ENCODE measurements around the gene HACD2. TPM values are rescaled to one million over a fixed set of nuclear protein-coding genes. Genes with fewer than 3 reads are reported as not detected.

The HACD2 gene
- total RNA-seq, 2 experiments from 2014 or later, result 17.8 to 24.9 TPM

DNA sequence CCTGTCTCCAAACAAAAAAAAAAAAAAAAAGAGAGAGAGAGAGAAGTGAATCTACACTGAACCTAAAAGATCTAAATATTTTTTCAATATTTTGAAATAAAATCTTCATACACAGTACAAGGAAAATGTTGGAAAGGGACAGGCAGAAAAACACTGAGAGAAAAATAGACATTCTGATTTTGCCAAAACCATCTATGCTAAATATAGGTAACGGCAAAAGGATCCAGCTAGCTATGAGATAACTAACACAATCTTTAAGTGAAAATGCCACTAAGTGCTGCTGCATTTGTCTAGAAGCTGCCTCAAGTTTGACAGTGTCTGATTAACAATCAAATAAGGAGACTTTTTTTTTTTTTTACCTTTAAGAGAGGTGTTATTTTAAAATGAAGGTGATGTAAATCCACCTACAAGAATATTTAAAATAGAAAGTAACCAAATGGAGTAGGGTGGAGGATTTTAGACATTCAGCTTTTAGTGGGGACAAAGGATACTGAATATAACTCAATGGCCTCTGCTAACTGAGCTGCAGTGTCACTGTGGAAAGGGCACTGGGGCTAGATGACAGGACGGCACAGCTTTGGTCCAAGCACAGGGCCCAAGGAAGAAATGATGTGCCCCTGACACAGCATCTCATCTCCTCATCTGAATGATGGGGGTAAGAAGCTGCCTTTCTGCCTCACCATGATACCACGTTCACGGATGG is 62.4 kb downstream of the HACD2 start:
- Mint-ChIP-seq H3K4me1 (peaks cover 43% of the 10 kb centered on the region), H3K27ac (no peak overlapping the region), H3K36me3 (peaks cover 13% of the 10 kb centered on the region), H3K9me3 (ENCODE audit: low read depth) (no peaks in the 10 kb centered on the region), H3K4me3 (no peak overlapping the region), H3K27me3 (no peaks in the 10 kb centered on the region)
- CTCF ChIA-PET, result interaction anchor here (1.3 to 1.5 kb wide), 2 partner anchors 17 to 36 kb away, joined by 3 to 4 read pairs; no protein-coding TSS in a partner anchor
- no peak for DNase-seq
- ATAC-seq, result no peak

DNA sequence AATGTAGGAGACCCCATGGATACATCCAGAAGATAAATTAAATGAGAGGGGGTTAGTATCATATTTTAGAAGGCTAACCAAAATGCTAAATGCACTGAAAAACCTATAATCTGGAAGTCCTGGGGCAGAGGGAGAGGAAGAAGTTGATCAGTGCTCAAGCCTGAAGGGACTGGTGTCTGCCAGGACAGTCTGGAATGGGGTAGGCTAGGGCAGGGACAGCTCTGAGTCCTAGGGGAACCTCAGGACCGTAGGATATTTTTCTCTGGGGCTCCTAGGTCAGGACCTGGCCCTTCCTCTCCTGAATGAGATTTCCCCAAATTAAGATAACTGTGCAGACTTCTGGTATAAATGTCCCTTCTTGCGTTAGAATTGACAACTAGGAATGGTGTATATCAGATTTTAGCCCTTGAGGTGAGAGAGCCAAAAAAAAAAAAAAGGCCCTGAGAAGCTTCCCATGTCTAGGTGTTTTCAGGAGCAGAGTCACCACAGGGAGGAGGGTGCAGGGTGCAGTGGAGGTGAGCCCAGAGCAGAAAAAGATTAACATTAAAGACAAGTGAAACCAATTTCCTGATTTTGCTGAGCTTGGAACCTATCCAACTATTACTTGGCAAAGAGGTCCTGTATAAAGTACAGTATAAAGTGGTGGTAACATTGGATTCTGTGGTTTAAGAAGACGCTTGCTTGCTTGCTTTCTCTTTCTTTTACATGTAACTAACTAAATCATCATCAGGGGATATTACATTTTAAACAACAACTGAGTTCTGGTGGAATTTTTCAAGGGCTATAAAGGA is 63.5 kb downstream of the HACD2 start:
- CTCF ChIA-PET, result no interaction called here
- Mint-ChIP-seq H3K36me3 (peaks cover 9% of the 10 kb centered on the region), H3K27ac (no peak overlapping the region), H3K4me1 (peaks cover 36% of the 10 kb centered on the region), H3K9me3 (ENCODE audit: low read depth) (no peaks in the 10 kb centered on the region), H3K4me3 (no peak overlapping the region), H3K27me3 (no peaks in the 10 kb centered on the region)
- no peak for ATAC-seq
- DNase-seq, result no peak

GRCh38 chr3:123520656-123521055 is 64.2 kb downstream of the HACD2 start:
- no peak overlapping the region for H3K4me3 Mint-ChIP-seq
- DNase-seq, result no peak
- no peak for ATAC-seq
- no peak overlapping the region for H3K27ac Mint-ChIP-seq
- peaks cover 34% of the 10 kb centered on the region for H3K4me1 Mint-ChIP-seq
- no peaks in the 10 kb centered on the region for H3K27me3 Mint-ChIP-seq
- peaks cover 7% of the 10 kb centered on the region for H3K36me3 Mint-ChIP-seq
- CTCF ChIA-PET, result interaction anchor here (1.4 kb wide), 1 partner anchor 8 kb away, joined by 3 read pairs; no protein-coding TSS in a partner anchor
- no peaks in the 10 kb centered on the region for H3K9me3 Mint-ChIP-seq (ENCODE audit: low read depth)

GRCh38 chr3:123518892-123519485 is 65.9 kb downstream of the HACD2 start:
- DNase-seq (no peak), ATAC-seq (no peak)
- Mint-ChIP-seq H3K27ac (no peak overlapping the region), H3K9me3 (ENCODE audit: low read depth) (no peaks in the 10 kb centered on the region), H3K4me3 (no peak overlapping the region), H3K27me3 (no peaks in the 10 kb centered on the region), H3K36me3 (peaks cover 3% of the 10 kb centered on the region), H3K4me1 (peaks cover 22% of the 10 kb centered on the region)
- CTCF ChIA-PET, result no interaction called here

GRCh38 chr3:123511726-123512125 is 73.1 kb downstream of the HACD2 start:
- Mint-ChIP-seq H3K27me3 (no peaks in the 10 kb centered on the region), H3K4me3 (no peak overlapping the region), H3K27ac (no peak overlapping the region), H3K4me1 (no peaks in the 10 kb centered on the region), H3K36me3 (peaks cover 5% of the 10 kb centered on the region), H3K9me3 (ENCODE audit: low read depth) (no peaks in the 10 kb centered on the region)
- ATAC-seq, result no peak
- DNase-seq, result no peak
- CTCF ChIA-PET, result no interaction called here

- H3K4me1 Mint-ChIP-seq, result no peaks in the 10 kb centered on the region
- ATAC-seq, result no peak
- CTCF ChIA-PET, result no interaction called here
Measured at GRCh38 chr3:123511084-123511483, 73.8 kb downstream of the HACD2 start.

DNA sequence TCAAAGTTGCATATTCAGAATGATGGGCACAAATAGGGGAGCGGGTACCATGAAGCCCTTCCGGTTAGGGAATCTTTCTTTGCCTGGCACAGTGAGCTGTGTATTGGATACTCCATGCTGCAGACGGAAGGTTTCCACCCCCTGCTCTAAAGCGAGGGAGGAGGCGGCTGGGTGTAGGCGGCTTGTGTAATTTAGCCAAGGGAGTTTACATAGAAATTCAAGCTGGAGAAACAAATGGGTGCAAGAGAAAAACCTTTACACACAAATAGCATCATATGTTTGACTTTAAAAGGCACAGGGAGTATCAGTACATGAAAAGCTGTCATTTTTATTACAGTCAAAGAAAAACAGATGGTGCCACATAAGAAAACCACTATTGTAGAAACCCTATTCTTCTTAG is 76.7 kb downstream of the HACD2 start:
- no peak overlapping the region for H3K4me3 Mint-ChIP-seq
- H3K27ac Mint-ChIP-seq, result no peak overlapping the region
- DNase-seq (no peak), ATAC-seq (no peak)
- peaks cover 5% of the 10 kb centered on the region for H3K36me3 Mint-ChIP-seq
- H3K27me3 Mint-ChIP-seq, result no peaks in the 10 kb centered on the region
- H3K4me1 Mint-ChIP-seq, result no peaks in the 10 kb centered on the region
- CTCF ChIA-PET, result no interaction called here
- no peaks in the 10 kb centered on the region for H3K9me3 Mint-ChIP-seq (ENCODE audit: low read depth)

More at GRCh38 chr3:123511084-123511483, 73.8 kb downstream of the HACD2 start:
- Mint-ChIP-seq H3K27ac (no peak overlapping the region), H3K9me3 (ENCODE audit: low read depth) (no peaks in the 10 kb centered on the region), H3K4me3 (no peak overlapping the region), H3K27me3 (no peaks in the 10 kb centered on the region), H3K36me3 (peaks cover 5% of the 10 kb centered on the region)
- DNase-seq, result no peak

DNA sequence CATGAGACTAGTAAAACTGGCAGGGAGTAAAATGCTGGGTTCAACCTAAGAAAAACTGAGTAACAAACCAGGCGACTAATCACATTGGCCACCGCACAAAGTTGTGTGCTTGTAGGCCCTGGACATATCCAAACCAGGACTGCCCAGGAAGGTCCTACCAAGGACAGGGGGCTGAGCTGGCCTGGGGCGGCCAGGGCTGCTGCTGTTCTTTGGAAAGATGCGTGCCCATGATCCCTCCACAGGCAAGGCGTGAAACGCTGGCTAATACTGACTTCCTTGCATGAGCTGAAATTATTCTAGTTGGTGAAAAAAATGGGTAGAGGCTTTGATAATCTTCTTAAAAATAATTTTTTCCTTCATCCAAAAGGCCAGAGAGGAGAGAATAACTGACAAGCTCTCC is 79.0 kb downstream of the HACD2 start:
- no peak for DNase-seq
- H3K4me1 Mint-ChIP-seq, result no peaks in the 10 kb centered on the region
- no peaks in the 10 kb centered on the region for H3K9me3 Mint-ChIP-seq (ENCODE audit: low read depth)
- H3K4me3 Mint-ChIP-seq, result no peak overlapping the region
- ATAC-seq, result no peak
- CTCF ChIA-PET, result interaction anchor here (1.6 kb wide), 1 partner anchor 8 kb away, joined by 4 read pairs; no protein-coding TSS in a partner anchor
- no peaks in the 10 kb centered on the region for H3K36me3 Mint-ChIP-seq
- no peaks in the 10 kb centered on the region for H3K27me3 Mint-ChIP-seq
- no peak overlapping the region for H3K27ac Mint-ChIP-seq

DNA sequence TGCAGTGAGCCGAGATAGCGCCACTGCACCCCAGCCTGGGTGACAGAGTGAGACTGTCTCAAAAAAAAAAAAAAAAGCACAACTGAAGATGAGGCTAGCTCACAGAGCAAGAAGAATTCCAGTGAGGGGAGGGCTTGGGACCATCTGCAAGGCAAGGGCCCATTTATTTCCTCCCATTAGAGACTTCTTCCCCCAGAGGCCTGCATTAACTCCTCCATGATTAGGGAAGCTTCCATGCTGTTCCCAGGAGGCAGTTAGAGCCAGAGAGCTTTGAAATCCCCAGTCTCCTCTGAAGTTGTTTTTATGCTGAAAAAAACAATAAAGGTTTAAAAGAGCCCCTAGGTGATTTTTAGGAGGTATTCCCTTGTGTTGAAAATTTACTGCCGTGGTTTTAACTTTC is 81.7 kb downstream of the HACD2 start:
- DNase-seq (no peak), ATAC-seq (no peak)
- no peaks in the 10 kb centered on the region for H3K4me1 Mint-ChIP-seq
- no peak overlapping the region for H3K4me3 Mint-ChIP-seq
- CTCF ChIA-PET, result interaction anchor here (0.7 kb wide), 1 partner anchor 227 kb away, joined by 4 read pairs; no protein-coding TSS in a partner anchor
- H3K36me3 Mint-ChIP-seq, result peaks cover 4% of the 10 kb centered on the region
- H3K27ac Mint-ChIP-seq, result no peak overlapping the region
- H3K27me3 Mint-ChIP-seq, result no peaks in the 10 kb centered on the region
- H3K9me3 Mint-ChIP-seq (ENCODE audit: low read depth), result no peaks in the 10 kb centered on the region

GRCh38 chr3:123499322-123499721 is 85.5 kb downstream of the HACD2 start:
- Mint-ChIP-seq H3K27ac (no peak overlapping the region), H3K27me3 (no peaks in the 10 kb centered on the region), H3K4me3 (no peak overlapping the region), H3K36me3 (peaks cover 7% of the 10 kb centered on the region), H3K4me1 (no peaks in the 10 kb centered on the region), H3K9me3 (ENCODE audit: low read depth) (no peaks in the 10 kb centered on the region)
- no peak for ATAC-seq
- CTCF ChIA-PET, result interaction anchor here (0.8 kb wide), 1 partner anchor 10 kb away, joined by 3 read pairs; no protein-coding TSS in a partner anchor
- DNase-seq, result no peak

GRCh38 chr3:123498761-123499160 is 86.1 kb downstream of the HACD2 start:
- Mint-ChIP-seq H3K27ac (no peak overlapping the region), H3K9me3 (ENCODE audit: low read depth) (no peaks in the 10 kb centered on the region), H3K4me1 (no peaks in the 10 kb centered on the region), H3K27me3 (no peaks in the 10 kb centered on the region), H3K36me3 (peaks cover 7% of the 10 kb centered on the region), H3K4me3 (no peak overlapping the region)
- CTCF ChIA-PET, result interaction anchor here (0.8 to 1.1 kb wide), 2 partner anchors 8 to 9 kb away, joined by 3 to 4 read pairs; no protein-coding TSS in a partner anchor
- ATAC-seq, result no peak
- DNase-seq, result no peak

GRCh38 chr3:123493912-123494311 is 90.9 kb downstream of the HACD2 start:
- CTCF ChIA-PET, result interaction anchor here (1.5 to 1.7 kb wide), 2 partner anchors 65 to 165 kb away, joined by 4 to 5 read pairs; no protein-coding TSS in a partner anchor
- H3K4me3 Mint-ChIP-seq, result no peak overlapping the region
- H3K27ac Mint-ChIP-seq, result no peak overlapping the region
- H3K9me3 Mint-ChIP-seq (ENCODE audit: low read depth), result no peaks in the 10 kb centered on the region
- no peak for ATAC-seq
- DNase-seq, result no peak
- no peaks in the 10 kb centered on the region for H3K27me3 Mint-ChIP-seq
- peaks cover 3% of the 10 kb centered on the region for H3K4me1 Mint-ChIP-seq
- peaks cover 4% of the 10 kb centered on the region for H3K36me3 Mint-ChIP-seq

GRCh38 chr3:123491966-123492587 is 92.8 kb downstream of the HACD2 start:
- DNase-seq (no peak), ATAC-seq (no peak)
- Mint-ChIP-seq H3K36me3 (peaks cover 4% of the 10 kb centered on the region), H3K27ac (no peak overlapping the region), H3K4me3 (no peak overlapping the region), H3K9me3 (ENCODE audit: low read depth) (no peaks in the 10 kb centered on the region), H3K4me1 (peaks cover 3% of the 10 kb centered on the region), H3K27me3 (no peaks in the 10 kb centered on the region)
- CTCF ChIA-PET, result no interaction called here
